HCT116 (cell line): ENCODE data around the gene GRIK4. TPM values are rescaled to one million over a fixed set of nuclear protein-coding genes. Genes with fewer than 3 reads are reported as not detected.

ENCODE experiments used
- ATAC-seq: fragments of 200-7000 bp; cut with Tn5 transposase; 2 replicates; pipeline ENCODE4 v1.9.1; 2020; ENCODE audit warnings: mild to moderate bottlenecking, moderate library complexity
- BruUV-seq: library from RNA; stranded (reverse); fragments of 400-500 nt; replicated peaks from 2 replicates; lab custom pipeline; 2021; lab: Mats Ljungman, UMichigan
- CTCF ChIA-PET: fragments of 300-600 bp; sonication (Branson Sonifier 250); formaldehyde crosslinking; loops from one replicate; lab custom pipeline; 2021; ENCODE audit warnings: antibody characterized with exemption; lab: Charles Lee
- POLR2A ChIA-PET: fragments of 300-600, 350-600 bp; sonication (Branson Sonifier 250); formaldehyde crosslinking; loops from one replicate; lab custom pipeline; 2021; ENCODE audit warnings: antibody characterized with exemption; lab: Charles Lee
- RAD21 ChIA-PET, 2 experiments: fragments of 300-600 bp; sonication (Branson Sonifier 250); formaldehyde crosslinking; loops; one replicate each; lab custom pipeline; 2023; ENCODE audit warnings: low total read pairs in 2 of 2; ENCODE audit not compliant: uncharacterized antibody in 2 of 2, unreplicated experiment in 2 of 2, low non-redundant PET in 1 of 2; lab: Charles Lee
- DNase-seq: peaks from one replicate; pipeline ENCODE4 v3.0.0-alpha.2; 2010; ENCODE audit warnings: low read depth, low spot score
- H2AFZ ChIP-seq: fragments of 200-600 bp; shearing (Covaris generic), sonication (generic); 2 replicates; pipeline ENCODE4 v1.6.1; 2017; ENCODE audit warnings: low read depth, mixed run types, mixed read lengths, antibody characterized with exemption, low read length; ENCODE audit not compliant: poor library complexity, severe bottlenecking
- H3K27ac ChIP-seq: 2 replicates; pipeline ENCODE4 v1.5.1; 2012; ENCODE audit warnings: low read depth, low read length
- H3K27me3 ChIP-seq: fragments of 200-600 bp; sonication (generic); 2 replicates; pipeline ENCODE4 v1.6.1; 2016; ENCODE audit warnings: mixed run types, low read length, mixed read lengths; ENCODE audit not compliant: insufficient read depth
- H3K36me3 ChIP-seq, 2 experiments: fragments of 200-500 bp in 1 of 2; fragments of 200-600 bp in 1 of 2; sonication (Bioruptor generic) in 1 of 2; sonication (generic) in 1 of 2; 2 replicates each; pipeline versions ENCODE4 v1.5.1 to v1.6.1; 2014 to 2016; ENCODE audit warnings: low read length in 2 of 2, inconsistent platforms in 1 of 2, mixed read lengths in 1 of 2, mixed run types in 1 of 2; ENCODE audit not compliant: insufficient read depth in 2 of 2, control insufficient read depth in 1 of 2
- H3K4me1 ChIP-seq, 2 experiments: fragments of 200-600 bp in 1 of 2; sonication (generic) in 1 of 2; 2 replicates each; pipeline versions ENCODE4 v1.5.1 to v1.6.1; 2012 to 2017; ENCODE audit warnings: low read length in 2 of 2, inconsistent platforms in 1 of 2, mild to moderate bottlenecking in 1 of 2, mixed read lengths in 1 of 2, mixed run types in 1 of 2, moderate library complexity in 1 of 2; ENCODE audit not compliant: insufficient read depth in 2 of 2, control insufficient read depth in 1 of 2
- H3K4me2 ChIP-seq: fragments of 200-600 bp; sonication (generic); 2 replicates; pipeline ENCODE4 v1.6.1; 2017; ENCODE audit warnings: mixed run types, low read length, mixed read lengths
- H3K4me3 ChIP-seq, 2 experiments: fragments of 200-600 bp in 1 of 2; sonication (generic) in 1 of 2; replicated peaks in 1 of 2; 2 replicates each; pipeline ENCODE4 v1.5.1; 2011 to 2016; ENCODE audit warnings: low read length in 2 of 2, control low read depth in 1 of 2, low read depth in 1 of 2, mild to moderate bottlenecking in 1 of 2, mixed read lengths in 1 of 2, mixed run types in 1 of 2
- H3K79me2 ChIP-seq: fragments of 200-600 bp; sonication (generic); 2 replicates; pipeline ENCODE4 v1.6.1; 2017; ENCODE audit warnings: mild to moderate bottlenecking, mixed run types, low read length, moderate library complexity, mixed read lengths; ENCODE audit not compliant: insufficient read depth
- H3K9ac ChIP-seq: fragments of 200-600 bp; sonication (generic); 2 replicates; pipeline ENCODE4 v1.6.1; 2016; ENCODE audit warnings: low read length, mixed read lengths
- H3K9me2 ChIP-seq: fragments of 200-600 bp; sonication (generic), shearing (Covaris generic); 2 replicates; pipeline ENCODE4 v1.6.1; 2017; ENCODE audit warnings: mixed run types, mild to moderate bottlenecking, moderate library complexity; ENCODE audit not compliant: insufficient read depth
- H3K9me3 ChIP-seq, 2 experiments: fragments of 200-500 bp in 1 of 2; fragments of 200-600 bp in 1 of 2; sonication (Bioruptor generic) in 1 of 2; sonication (generic) in 1 of 2; 2 replicates each; pipeline ENCODE4 v1.6.1; 2014 to 2017; ENCODE audit warnings: low read length in 2 of 2, mixed read lengths in 2 of 2, inconsistent platforms in 1 of 2, low read depth in 1 of 2, mild to moderate bottlenecking in 1 of 2, mixed run types in 1 of 2, moderate library complexity in 1 of 2; ENCODE audit not compliant: control insufficient read depth in 1 of 2, insufficient read depth in 1 of 2
- H4K20me1 ChIP-seq: fragments of 200-600 bp; sonication (generic), shearing (Covaris generic); 2 replicates; pipeline ENCODE4 v1.6.1; 2017; ENCODE audit warnings: mixed run types, mild to moderate bottlenecking, moderate library complexity; ENCODE audit not compliant: insufficient read depth
- CBX3 ChIP-seq: IDR thresholded peaks from 2 replicates; pipeline ENCODE4 v1.6.1; 2012; ENCODE audit warnings: low read depth
- CEBPB ChIP-seq: IDR thresholded peaks from 2 replicates; pipeline ENCODE4 v1.6.1; 2012; ENCODE audit warnings: low read depth
- ELF1 ChIP-seq: IDR thresholded peaks from 2 replicates; pipeline ENCODE4 v1.6.1; 2012; ENCODE audit warnings: low read depth, borderline replicate concordance
- EZH2phosphoT487 ChIP-seq: fragments of 200-600 bp; IDR thresholded peaks from 2 replicates; pipeline ENCODE4 v1.6.1; 2018; ENCODE audit warnings: antibody characterized with exemption, borderline replicate concordance
- FOSL1 ChIP-seq: IDR thresholded peaks from 2 replicates; pipeline ENCODE4 v1.6.1; 2012; ENCODE audit warnings: low read depth
- JUND ChIP-seq: IDR thresholded peaks from 2 replicates; pipeline ENCODE4 v1.6.1; 2012
- SP1 ChIP-seq: IDR thresholded peaks from 2 replicates; pipeline ENCODE4 v1.6.1; 2012; ENCODE audit warnings: low read depth
- SRF ChIP-seq: IDR thresholded peaks from 2 replicates; pipeline ENCODE4 v1.6.1; 2012; ENCODE audit warnings: low read depth
- TCF7L2 ChIP-seq: IDR thresholded peaks from 2 replicates; pipeline ENCODE4 v1.7.0; 2011; ENCODE audit warnings: borderline replicate concordance, inconsistent platforms; ENCODE audit not compliant: insufficient read depth, insufficient read length; ENCODE audit errors: extremely low read depth
- YY1 ChIP-seq: IDR thresholded peaks from 2 replicates; pipeline ENCODE4 v1.6.1; 2011; ENCODE audit warnings: low read length, low read depth, moderate library complexity, mild to moderate bottlenecking; ENCODE audit not compliant: insufficient replicate concordance; ENCODE audit errors: extremely low read depth
- ZFX ChIP-seq: fragments of 450-650 bp; IDR thresholded peaks from 2 replicates; pipeline ENCODE4 v1.6.1; 2017
- ZNF274 ChIP-seq: fragments of 200-500 bp; sonication (Bioruptor generic); IDR thresholded peaks from 2 replicates; pipeline ENCODE4 v1.6.1; 2014; ENCODE audit warnings: mild to moderate bottlenecking, low read depth, low read length, inconsistent platforms
- intact Hi-C: fragments of 100-400 bp; cut with micrococcal nuclease; formaldehyde crosslinking; loops from 2 replicates; pipeline ENCODE4 v1.10.0; 2022
- total RNA-seq: library from RNA; stranded (reverse); gene quantifications from one replicate; pipeline ENCODE4 v1.2.1, GENCODE V29; 2021; ENCODE audit not compliant: unreplicated experiment
- TF ChIP-seq, protein P1 (sequence below): IDR thresholded peaks from 2 replicates; pipeline ENCODE4 v1.6.1; 2011; ENCODE audit warnings: mild to moderate bottlenecking, low read length, moderate library complexity; ENCODE audit not compliant: insufficient replicate concordance; ENCODE audit errors: extremely low read depth

GRIK4 gene
- total RNA-seq, 1 experiment from 2014 or later, result 0.52 TPM

DNA sequence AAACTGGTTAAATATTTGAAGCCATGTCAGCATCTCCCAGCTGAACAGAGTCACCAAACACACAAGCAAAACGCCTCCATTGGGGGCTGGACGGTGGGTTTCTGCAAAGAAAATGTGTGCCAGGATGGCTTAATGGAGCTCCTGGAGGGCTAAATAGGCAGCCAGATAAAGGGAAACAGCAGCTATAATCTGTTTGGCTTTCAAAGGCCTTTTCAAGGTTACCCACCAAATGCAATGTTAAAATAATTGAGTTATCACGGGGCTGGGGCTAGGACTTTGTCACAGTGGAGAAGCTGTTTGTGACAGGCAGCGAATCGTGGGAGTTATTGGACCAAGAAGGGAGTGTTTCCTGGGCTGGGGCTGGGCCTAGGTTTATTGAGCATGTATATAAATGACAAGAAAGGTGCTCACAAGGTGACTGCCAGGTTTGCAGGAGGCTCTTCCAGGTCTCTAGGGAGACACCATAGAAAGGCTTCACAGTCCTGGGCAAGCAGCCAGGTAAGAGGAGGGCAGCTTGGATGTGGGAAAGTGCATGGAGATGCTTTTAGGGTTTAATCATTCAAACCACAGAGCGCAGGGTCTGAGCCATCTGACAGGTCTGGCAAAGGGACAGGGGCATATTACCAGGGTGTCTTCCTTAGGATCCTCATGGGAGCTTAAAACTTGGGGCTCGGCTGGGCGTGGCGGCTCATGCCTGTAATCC lies 28.3 kb downstream of the GRIK4 start:
- Histone ChIP-seq H3K4me3 (no peak overlapping the region), H4K20me1 (no peaks in the 10 kb centered on the region), H2AFZ (no peak overlapping the region), H3K9ac (no peak overlapping the region), H3K4me2 (peak overlapping the region; percentile 17; the same call in 1 of the 2 replicates), H3K27me3 (no peaks in the 10 kb centered on the region), H3K36me3 (no peaks in the 10 kb centered on the region), H3K79me2 (no peaks in the 10 kb centered on the region), H3K9me3 (peaks cover 0 to 5% of the 10 kb centered on the region in 2 experiments; a peak in 1 of 4 replicates), H3K27ac (no peak overlapping the region), H3K4me1 (peaks cover 13 to 15% of the 10 kb centered on the region in 2 experiments), H3K9me2 (no peaks in the 10 kb centered on the region)
- ATAC-seq, result peak; percentile 68
- no TSS peak for BruUV-seq
- TF ChIP-seq SP1 (no peak), YY1 (no peak), FOSL1 (no peak)
- DNase-seq, result peak; percentile 19
- intact Hi-C loops, result no loop called here
- POLR2A ChIA-PET, result no interaction called here
- CTCF ChIA-PET, result interaction anchor here (1.3 to 1.4 kb wide), 3 partner anchors 8 to 145 kb away, joined by 3 read pairs; no protein-coding TSS in a partner anchor
- RAD21 ChIA-PET, result no interaction called here

- Histone ChIP-seq H3K27ac (no peak overlapping the region), H3K27me3 (no peaks in the 10 kb centered on the region), H3K4me3 (no peak overlapping the region), H3K9ac (no peak overlapping the region), H3K9me3 (peaks cover 0 to 5% of the 10 kb centered on the region in 2 experiments; a peak in 1 of 4 replicates), H3K4me2 (no peak overlapping the region), H3K79me2 (no peaks in the 10 kb centered on the region), H2AFZ (no peak overlapping the region), H4K20me1 (no peaks in the 10 kb centered on the region), H3K9me2 (no peaks in the 10 kb centered on the region), H3K4me1 (peaks cover 18% of the 10 kb centered on the region in 2 experiments), H3K36me3 (no peaks in the 10 kb centered on the region)
- ATAC-seq (no peak), DNase-seq (no peak)
- TF ChIP-seq TCF7L2, result no peak
- TF ChIP-seq SP1, result no peak
- no peak for TF ChIP-seq ZNF274
- TF ChIP-seq YY1, result no peak
- TF ChIP-seq CEBPB, result no peak
- TF ChIP-seq SRF, result no peak
- no peak for TF ChIP-seq JUND
- no peak for TF ChIP-seq ELF1
- no peak for TF ChIP-seq FOSL1
- TF ChIP-seq CBX3, result no peak
- no peak for TF ChIP-seq EZH2phosphoT487
- TF ChIP-seq ZFX, result no peak
- TF ChIP-seq, protein P1, sequence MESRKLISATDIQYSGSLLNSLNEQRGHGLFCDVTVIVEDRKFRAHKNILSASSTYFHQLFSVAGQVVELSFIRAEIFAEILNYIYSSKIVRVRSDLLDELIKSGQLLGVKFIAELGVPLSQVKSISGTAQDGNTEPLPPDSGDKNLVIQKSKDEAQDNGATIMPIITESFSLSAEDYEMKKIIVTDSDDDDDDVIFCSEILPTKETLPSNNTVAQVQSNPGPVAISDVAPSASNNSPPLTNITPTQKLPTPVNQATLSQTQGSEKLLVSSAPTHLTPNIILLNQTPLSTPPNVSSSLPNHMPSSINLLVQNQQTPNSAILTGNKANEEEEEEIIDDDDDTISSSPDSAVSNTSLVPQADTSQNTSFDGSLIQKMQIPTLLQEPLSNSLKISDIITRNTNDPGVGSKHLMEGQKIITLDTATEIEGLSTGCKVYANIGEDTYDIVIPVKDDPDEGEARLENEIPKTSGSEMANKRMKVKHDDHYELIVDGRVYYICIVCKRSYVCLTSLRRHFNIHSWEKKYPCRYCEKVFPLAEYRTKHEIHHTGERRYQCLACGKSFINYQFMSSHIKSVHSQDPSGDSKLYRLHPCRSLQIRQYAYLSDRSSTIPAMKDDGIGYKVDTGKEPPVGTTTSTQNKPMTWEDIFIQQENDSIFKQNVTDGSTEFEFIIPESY, result no peak
- POLR2A ChIA-PET, result no interaction called here
- intact Hi-C loops, result no loop called here
- CTCF ChIA-PET, result interaction anchor here (1.4 kb wide), 2 partner anchors 11 to 144 kb away, joined by 3 read pairs; no protein-coding TSS in a partner anchor
- RAD21 ChIA-PET, result no interaction called here
- BruUV-seq, result no TSS peak
Observed at GRCh38 chr11:120540744-120541465, 29.4 kb downstream of the GRIK4 start.
